HepG2 (cell line): ENCODE data around the gene SLC5A5. TPM values are rescaled to one million over a fixed set of nuclear protein-coding genes. Genes with fewer than 3 reads are reported as not detected.

Source experiments
- FLYWCH1 ChIP-seq: sonication (generic); formaldehyde crosslinking; IDR thresholded peaks from 2 replicates; pipeline ENCODE4 v1.8.1; 2023; ENCODE audit warnings: mild to moderate bottlenecking, missing genetic modification reagents
- POLR2A ChIP-seq, 2 experiments: IDR thresholded peaks; 2 replicates each; pipeline ENCODE4 v1.6.1; 2011; ENCODE audit warnings: low read depth in 2 of 2, low read length in 2 of 2, mild to moderate bottlenecking in 1 of 2, moderate library complexity in 1 of 2; ENCODE audit not compliant: insufficient read depth in 1 of 2
- RAD51 ChIP-seq: fragments of 450-650 bp; IDR thresholded peaks from 2 replicates; pipeline ENCODE4 v1.6.1; 2016; ENCODE audit warnings: borderline replicate concordance
- RORA ChIP-seq: sonication (generic); formaldehyde crosslinking; IDR thresholded peaks from 2 replicates; pipeline ENCODE4 v1.5.0; 2020; ENCODE audit warnings: mild to moderate bottlenecking, missing genetic modification reagents, moderate library complexity
- U2AF2 ChIP-seq: fragments of 200-400 bp; formaldehyde crosslinking; IDR thresholded peaks from 2 replicates; pipeline ENCODE4 v1.6.1; 2017; ENCODE audit warnings: low read depth, mild to moderate bottlenecking, low read length
- ZBTB42 ChIP-seq: sonication (generic); formaldehyde crosslinking; IDR thresholded peaks from 2 replicates; pipeline ENCODE4 v1.5.0; 2020; ENCODE audit warnings: mild to moderate bottlenecking, missing genetic modification reagents
- ZNF331 ChIP-seq: sonication (generic); formaldehyde crosslinking; IDR thresholded peaks from 2 replicates; pipeline ENCODE4 v1.4.0; 2020; ENCODE audit warnings: missing genetic modification reagents
- polyA plus RNA-seq, 8 experiments: library from polyadenylated mRNA; depleted of rRNA in 3 of 8; stranded (reverse) in 7 of 8; unstranded in 1 of 8; fragments of >200 nt; fragmentation: Illumina TruSeq in 4 of 8; extraction: Trizol in 4 of 8; gene quantifications; 2 replicates each; pipeline versions ENCODE4 v1.2.1 to v1.2.3, GENCODE V29; 2011 to 2016; ENCODE audit warnings: low read depth in 4 of 8, missing spikeins in 1 of 8, mixed read lengths in 1 of 8; ENCODE audit not compliant: insufficient read depth in 1 of 8
- total RNA-seq, 5 experiments: library from RNA; depleted of rRNA; stranded (reverse); fragments of >200 nt; fragmentation: Illumina TruSeq; extraction: Trizol; gene quantifications; 2 replicates each; pipeline ENCODE4 v1.2.3, GENCODE V29; 2016; ENCODE audit warnings: low read depth in 1 of 5
- TF ChIP-seq, protein P1 (sequence below): sonication (generic); formaldehyde crosslinking; IDR thresholded peaks from 2 replicates; pipeline ENCODE4 v1.4.0; 2020; ENCODE audit warnings: missing genetic modification reagents
- TF ChIP-seq, protein P2 (sequence below): sonication (generic); formaldehyde crosslinking; IDR thresholded peaks from 2 replicates; pipeline ENCODE4 v1.4.0; 2020; ENCODE audit warnings: mild to moderate bottlenecking, missing genetic modification reagents
- TF ChIP-seq, protein P3 (sequence below): sonication (generic); formaldehyde crosslinking; IDR thresholded peaks from 2 replicates; pipeline ENCODE4 v1.8.0; 2022; ENCODE audit warnings: missing genetic modification reagents, mild to moderate bottlenecking, inconsistent platforms, borderline replicate concordance
- TF ChIP-seq, protein P4 (sequence below): sonication (generic); formaldehyde crosslinking; conservative IDR thresholded peaks from 2 replicates; pipeline ENCODE4 v1.4.0; 2020; ENCODE audit warnings: missing genetic modification reagents
- TF ChIP-seq, protein P5 (sequence below), 2 experiments: sonication (generic) in 1 of 2; formaldehyde crosslinking in 1 of 2; IDR thresholded peaks; 2 replicates each; pipeline versions ENCODE4 v1.4.0 to v1.6.1; 2018 to 2020; ENCODE audit warnings: missing genetic modification reagents in 2 of 2, borderline replicate concordance in 1 of 2, low read depth in 1 of 2, mild to moderate bottlenecking in 1 of 2, missing biosample characterization in 1 of 2
- TF ChIP-seq, protein P6 (sequence below): sonication (generic); formaldehyde crosslinking; IDR thresholded peaks from 2 replicates; pipeline ENCODE4 v1.5.0; 2020; ENCODE audit warnings: missing genetic modification reagents

The SLC5A5 gene
- total and polyA plus RNA-seq, 2 of the 13 experiments (the other 11 are each of a cell fraction or from before 2014, with no cell fraction given), result not detected

DNA sequence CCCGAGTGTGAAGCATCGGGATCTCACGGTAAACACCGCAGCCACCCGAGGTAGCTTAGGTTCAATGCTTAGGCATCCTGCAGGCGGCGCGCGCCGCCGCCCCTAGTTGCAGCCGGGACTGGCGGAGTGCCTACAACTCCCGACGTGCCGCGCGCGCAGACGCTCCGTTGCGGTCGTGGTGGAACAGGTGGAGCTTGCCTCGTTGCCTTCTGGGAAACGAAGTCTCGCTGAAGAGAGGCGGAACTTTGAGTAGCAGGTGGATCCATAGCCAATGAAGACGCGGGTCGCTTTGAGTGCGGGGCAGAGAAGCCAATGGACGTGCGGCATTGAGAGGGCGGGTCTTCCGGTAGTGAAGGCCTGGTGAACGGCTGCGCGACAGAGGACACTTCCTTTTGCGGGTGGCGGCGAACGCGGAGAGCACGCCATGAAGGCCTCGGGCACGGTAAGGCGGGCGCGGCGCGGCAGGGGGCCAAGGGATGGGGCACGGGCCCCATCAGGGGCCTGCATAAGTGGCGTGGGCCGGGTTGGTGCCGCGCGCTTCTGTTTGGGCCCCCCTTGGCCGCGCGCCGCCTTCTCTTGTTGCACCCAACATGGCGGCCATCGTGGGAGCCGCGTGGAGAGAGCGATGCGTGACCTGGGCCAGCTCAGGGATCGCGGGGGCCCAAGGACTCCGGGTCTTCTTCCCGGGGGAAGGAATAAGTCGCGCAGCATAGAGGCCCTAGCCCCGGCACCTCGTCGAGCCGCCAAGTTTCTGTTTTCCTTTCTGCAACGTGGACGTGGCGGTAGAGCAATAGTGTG lies 12.0 kb upstream of the SLC5A5 start, which contains the start of gene RPL18A (continued):
- TF ChIP-seq RORA (no peak), FLYWCH1 (CRISPR knock-in tag) (no peak), RAD51 (no peak), ZNF331 (CRISPR knock-in tag) (peak; percentile 70), POLR2A (IDR thresholded peaks at IDR 0.05; ENCODE audit: insufficient read depth in 1 of 2, low read depth in 2 of 2, low read length in 2 of 2) (peak; percentile 97), ZBTB42 (CRISPR knock-in tag) (no peak), U2AF2 (no peak)
- TF ChIP-seq, protein P1, sequence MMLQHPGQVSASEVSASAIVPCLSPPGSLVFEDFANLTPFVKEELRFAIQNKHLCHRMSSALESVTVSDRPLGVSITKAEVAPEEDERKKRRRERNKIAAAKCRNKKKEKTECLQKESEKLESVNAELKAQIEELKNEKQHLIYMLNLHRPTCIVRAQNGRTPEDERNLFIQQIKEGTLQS (CRISPR knock-in tag), result 0 out of 2 replicates have a peak, but pooled peaks have one; percentile 44
- TF ChIP-seq, protein P2, sequence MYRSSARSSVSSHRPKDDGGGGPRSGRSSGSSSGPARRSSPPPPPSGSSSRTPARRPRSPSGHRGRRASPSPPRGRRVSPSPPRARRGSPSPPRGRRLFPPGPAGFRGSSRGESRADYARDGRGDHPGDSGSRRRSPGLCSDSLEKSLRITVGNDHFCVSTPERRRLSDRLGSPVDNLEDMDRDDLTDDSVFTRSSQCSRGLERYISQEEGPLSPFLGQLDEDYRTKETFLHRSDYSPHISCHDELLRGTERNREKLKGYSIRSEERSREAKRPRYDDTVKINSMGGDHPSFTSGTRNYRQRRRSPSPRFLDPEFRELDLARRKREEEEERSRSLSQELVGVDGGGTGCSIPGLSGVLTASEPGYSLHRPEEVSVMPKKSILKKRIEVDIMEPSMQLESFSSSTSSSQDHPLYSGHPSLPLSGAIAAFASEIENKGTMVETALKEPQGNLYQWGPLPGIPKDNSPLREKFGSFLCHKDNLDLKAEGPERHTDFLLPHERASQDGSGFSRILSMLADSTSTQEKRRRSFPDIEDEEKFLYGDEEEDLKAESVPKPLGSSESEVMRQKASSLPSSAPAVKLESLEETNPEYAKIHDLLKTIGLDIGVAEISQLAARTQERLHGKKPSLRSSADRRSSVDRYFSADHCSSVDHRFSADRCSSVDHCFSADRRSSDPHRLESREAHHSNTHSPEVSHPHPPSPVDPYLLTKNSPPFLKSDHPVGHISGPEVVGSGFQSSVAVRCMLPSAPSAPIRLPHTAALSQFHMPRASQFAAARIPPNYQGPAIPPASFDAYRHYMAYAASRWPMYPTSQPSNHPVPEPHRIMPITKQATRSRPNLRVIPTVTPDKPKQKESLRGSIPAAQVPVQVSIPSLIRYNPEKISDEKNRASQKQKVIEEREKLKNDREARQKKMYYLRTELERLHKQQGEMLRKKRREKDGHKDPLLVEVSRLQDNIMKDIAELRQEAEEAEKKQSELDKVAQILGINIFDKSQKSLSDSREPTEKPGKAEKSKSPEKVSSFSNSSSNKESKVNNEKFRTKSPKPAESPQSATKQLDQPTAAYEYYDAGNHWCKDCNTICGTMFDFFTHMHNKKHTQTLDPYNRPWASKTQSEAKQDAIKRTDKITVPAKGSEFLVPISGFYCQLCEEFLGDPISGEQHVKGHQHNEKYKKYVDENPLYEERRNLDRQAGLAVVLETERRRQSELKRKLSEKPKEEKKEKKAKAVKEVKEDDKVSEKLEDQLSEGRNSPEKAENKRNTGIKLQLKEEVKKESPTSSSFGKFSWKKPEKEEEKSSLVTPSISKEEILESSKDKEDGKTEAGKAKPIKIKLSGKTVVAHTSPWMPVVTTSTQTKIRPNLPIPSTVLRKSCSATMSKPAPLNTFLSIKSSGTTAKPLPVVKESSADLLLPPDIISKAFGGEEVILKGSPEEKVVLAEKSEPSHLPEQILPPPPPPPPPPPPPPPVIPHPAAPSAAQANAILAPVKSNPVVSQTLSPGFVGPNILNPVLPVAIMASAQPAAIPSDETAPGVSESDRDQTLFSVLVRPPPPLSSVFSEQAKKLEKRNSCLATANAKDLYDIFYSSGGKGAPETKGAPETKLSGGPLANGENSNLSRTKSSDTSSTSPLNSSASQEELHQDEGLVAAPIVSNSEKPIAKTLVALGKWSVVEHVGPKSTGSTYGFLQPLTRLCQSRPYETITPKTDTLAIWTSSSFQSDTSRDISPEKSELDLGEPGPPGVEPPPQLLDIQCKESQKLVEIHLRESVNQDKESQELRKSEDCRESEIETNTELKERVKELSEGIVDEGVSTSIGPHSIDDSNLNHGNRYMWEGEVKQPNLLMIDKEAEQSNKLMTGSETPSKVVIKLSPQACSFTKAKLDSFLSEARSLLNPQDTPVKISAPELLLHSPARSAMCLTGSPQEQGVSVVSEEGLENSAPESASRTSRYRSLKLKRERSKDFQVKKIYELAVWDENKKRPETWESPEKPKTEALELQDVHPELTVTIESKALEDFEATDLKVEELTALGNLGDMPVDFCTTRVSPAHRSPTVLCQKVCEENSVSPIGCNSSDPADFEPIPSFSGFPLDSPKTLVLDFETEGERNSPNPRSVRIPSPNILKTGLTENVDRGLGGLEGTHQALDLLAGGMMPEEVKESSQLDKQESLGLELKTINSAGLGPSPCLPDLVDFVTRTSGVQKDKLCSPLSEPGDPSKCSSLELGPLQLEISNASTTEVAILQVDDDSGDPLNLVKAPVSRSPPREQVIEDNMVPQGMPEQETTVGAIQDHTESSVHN (CRISPR knock-in tag), result no peak; the same call in 1 of the 2 replicates
- TF ChIP-seq, protein P3, sequence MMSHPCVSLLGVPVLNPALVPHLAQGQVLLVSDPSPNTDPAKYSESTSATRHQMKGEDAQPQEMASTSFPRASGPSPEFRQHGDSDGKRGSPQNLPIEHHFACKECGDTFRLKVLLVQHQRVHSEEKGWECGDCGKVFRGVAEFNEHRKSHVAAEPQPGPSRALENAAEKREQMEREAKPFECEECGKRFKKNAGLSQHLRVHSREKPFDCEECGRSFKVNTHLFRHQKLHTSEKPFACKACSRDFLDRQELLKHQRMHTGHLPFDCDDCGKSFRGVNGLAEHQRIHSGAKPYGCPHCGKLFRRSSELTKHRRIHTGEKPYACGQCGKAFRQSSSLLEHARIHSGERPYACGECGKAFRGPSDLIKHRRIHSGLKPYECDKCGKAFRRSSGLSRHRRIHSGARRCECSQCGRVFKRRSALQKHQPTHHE (CRISPR knock-in tag), result peak; percentile 58; the same call in 1 of the 2 replicates
- TF ChIP-seq, protein P4, sequence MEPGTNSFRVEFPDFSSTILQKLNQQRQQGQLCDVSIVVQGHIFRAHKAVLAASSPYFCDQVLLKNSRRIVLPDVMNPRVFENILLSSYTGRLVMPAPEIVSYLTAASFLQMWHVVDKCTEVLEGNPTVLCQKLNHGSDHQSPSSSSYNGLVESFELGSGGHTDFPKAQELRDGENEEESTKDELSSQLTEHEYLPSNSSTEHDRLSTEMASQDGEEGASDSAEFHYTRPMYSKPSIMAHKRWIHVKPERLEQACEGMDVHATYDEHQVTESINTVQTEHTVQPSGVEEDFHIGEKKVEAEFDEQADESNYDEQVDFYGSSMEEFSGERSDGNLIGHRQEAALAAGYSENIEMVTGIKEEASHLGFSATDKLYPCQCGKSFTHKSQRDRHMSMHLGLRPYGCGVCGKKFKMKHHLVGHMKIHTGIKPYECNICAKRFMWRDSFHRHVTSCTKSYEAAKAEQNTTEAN (CRISPR knock-in tag), result peak; percentile 25; the same call in 1 of the 2 replicates
- TF ChIP-seq, protein P5, sequence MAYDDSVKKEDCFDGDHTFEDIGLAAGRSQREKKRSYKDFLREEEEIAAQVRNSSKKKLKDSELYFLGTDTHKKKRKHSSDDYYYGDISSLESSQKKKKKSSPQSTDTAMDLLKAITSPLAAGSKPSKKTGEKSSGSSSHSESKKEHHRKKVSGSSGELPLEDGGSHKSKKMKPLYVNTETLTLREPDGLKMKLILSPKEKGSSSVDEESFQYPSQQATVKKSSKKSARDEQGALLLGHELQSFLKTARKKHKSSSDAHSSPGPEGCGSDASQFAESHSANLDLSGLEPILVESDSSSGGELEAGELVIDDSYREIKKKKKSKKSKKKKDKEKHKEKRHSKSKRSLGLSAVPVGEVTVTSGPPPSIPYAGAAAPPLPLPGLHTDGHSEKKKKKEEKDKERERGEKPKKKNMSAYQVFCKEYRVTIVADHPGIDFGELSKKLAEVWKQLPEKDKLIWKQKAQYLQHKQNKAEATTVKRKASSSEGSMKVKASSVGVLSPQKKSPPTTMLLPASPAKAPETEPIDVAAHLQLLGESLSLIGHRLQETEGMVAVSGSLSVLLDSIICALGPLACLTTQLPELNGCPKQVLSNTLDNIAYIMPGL (CRISPR knock-in tag; IDR thresholded peaks at IDR 0.05; ENCODE audit: borderline replicate concordance in 1 of 2, low read depth in 1 of 2), result peak; percentile 50 to 78; a peak in 2 of 4 replicates
- TF ChIP-seq, protein P6, sequence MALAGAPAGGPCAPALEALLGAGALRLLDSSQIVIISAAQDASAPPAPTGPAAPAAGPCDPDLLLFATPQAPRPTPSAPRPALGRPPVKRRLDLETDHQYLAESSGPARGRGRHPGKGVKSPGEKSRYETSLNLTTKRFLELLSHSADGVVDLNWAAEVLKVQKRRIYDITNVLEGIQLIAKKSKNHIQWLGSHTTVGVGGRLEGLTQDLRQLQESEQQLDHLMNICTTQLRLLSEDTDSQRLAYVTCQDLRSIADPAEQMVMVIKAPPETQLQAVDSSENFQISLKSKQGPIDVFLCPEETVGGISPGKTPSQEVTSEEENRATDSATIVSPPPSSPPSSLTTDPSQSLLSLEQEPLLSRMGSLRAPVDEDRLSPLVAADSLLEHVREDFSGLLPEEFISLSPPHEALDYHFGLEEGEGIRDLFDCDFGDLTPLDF, result no peak
